ENCODE measurements around the gene SRCIN1. TPM values are rescaled to one million over a fixed set of nuclear protein-coding genes. Genes with fewer than 3 reads are reported as not detected.

The SRCIN1 gene
- total and polyA plus RNA-seq, 4 donors: 0.38 to 0.99 (median 0.63) TPM

GRCh38 chr17:38611070-38611786, 5.5 kb upstream of the SRCIN1 start:
- Histone ChIP-seq H3K27me3 (ENCODE audit: control insufficient read depth in 1 of 2, insufficient read depth in 2 of 2, low read length in 1 of 2) (no peaks in the 10 kb centered on the region), H3K36me3 (ENCODE audit: control insufficient read depth in 1 of 2, insufficient read depth in 2 of 2, low read length in 1 of 2) (no peaks in the 10 kb centered on the region), H3K9me3 (ENCODE audit: control insufficient read depth, low read length) (peaks cover 4% of the 10 kb centered on the region), H3K4me3 (ENCODE audit: low read length in 2 of 2) (no peak overlapping the region), H3K27ac (ENCODE audit: low read depth in 1 of 2, low read length in 2 of 2) (no peak overlapping the region), H3K4me1 (ENCODE audit: control insufficient read depth in 1 of 2, insufficient read depth in 2 of 2, low read length in 2 of 2) (no peaks in the 10 kb centered on the region)
- ATAC-seq (ENCODE audit: low FRiP score): no peak
- DNase-seq: no peak
- WGBS, 2 donors: 76 to 87% methylated on average over 11 of the region's 11 CpGs
- intact Hi-C loops (cut with DNase I): no loop called here

GRCh38 chr17:38609280-38610031, 3.7 kb upstream of the SRCIN1 start:
- 32 to 43% methylated on average over 8 to 9 of the region's 9 CpGs for WGBS, 2 donors
- Histone ChIP-seq H3K4me1 (ENCODE audit: control insufficient read depth in 1 of 2, insufficient read depth in 2 of 2, low read length in 2 of 2) (no peaks in the 10 kb centered on the region), H3K4me3 (ENCODE audit: low read length in 2 of 2) (no peak overlapping the region), H3K27me3 (ENCODE audit: control insufficient read depth in 1 of 2, insufficient read depth in 2 of 2, low read length in 1 of 2) (no peaks in the 10 kb centered on the region), H3K27ac (ENCODE audit: low read depth in 1 of 2, low read length in 2 of 2) (no peak overlapping the region), H3K36me3 (ENCODE audit: control insufficient read depth in 1 of 2, insufficient read depth in 2 of 2, low read length in 1 of 2) (no peaks in the 10 kb centered on the region), H3K9me3 (ENCODE audit: control insufficient read depth, low read length) (peaks cover 4% of the 10 kb centered on the region)
- no peak for DNase-seq
- ATAC-seq (ENCODE audit: low FRiP score): no peak
- intact Hi-C loops (cut with DNase I): no loop called here

GRCh38 chr17:38608648-38609047, 2.9 kb upstream of the SRCIN1 start:
- Histone ChIP-seq H3K27ac (ENCODE audit: low read depth in 1 of 2, low read length in 2 of 2) (no peak overlapping the region), H3K27me3 (ENCODE audit: control insufficient read depth in 1 of 2, insufficient read depth in 2 of 2, low read length in 1 of 2) (no peaks in the 10 kb centered on the region), H3K4me1 (ENCODE audit: control insufficient read depth in 1 of 2, insufficient read depth in 2 of 2, low read length in 2 of 2) (no peaks in the 10 kb centered on the region), H3K9me3 (ENCODE audit: control insufficient read depth, low read length) (peaks cover 4% of the 10 kb centered on the region), H3K4me3 (ENCODE audit: low read length in 2 of 2) (no peak overlapping the region), H3K36me3 (ENCODE audit: control insufficient read depth in 1 of 2, insufficient read depth in 2 of 2, low read length in 1 of 2) (no peaks in the 10 kb centered on the region)
- intact Hi-C loops (cut with DNase I): no loop called here
- ATAC-seq (ENCODE audit: low FRiP score) (no peak), DNase-seq (no peak)
- WGBS, 2 donors: 81 to 88% methylated on average over 4 of the region's 4 CpGs

- ATAC-seq (ENCODE audit: low FRiP score): no peak
Observed at GRCh38 chr17:38606646-38607611, 1.2 kb upstream of the SRCIN1 start.

GRCh38 chr17:38605411-38605840, 326 bp downstream of the SRCIN1 start:
- WGBS, 2 donors: 0 to 2% methylated on average over 3 to 44 of the region's 44 CpGs
- Histone ChIP-seq H3K4me3 (ENCODE audit: low read length in 2 of 2) (peak overlapping the region; percentile 20 to 44), H3K4me1 (ENCODE audit: control insufficient read depth in 1 of 2, insufficient read depth in 2 of 2, low read length in 2 of 2) (no peaks in the 10 kb centered on the region), H3K36me3 (ENCODE audit: control insufficient read depth in 1 of 2, insufficient read depth in 2 of 2, low read length in 1 of 2) (no peaks in the 10 kb centered on the region), H3K9me3 (ENCODE audit: control insufficient read depth, low read length) (no peaks in the 10 kb centered on the region), H3K27ac (ENCODE audit: low read depth in 1 of 2, low read length in 2 of 2) (no peak overlapping the region), H3K27me3 (ENCODE audit: control insufficient read depth in 1 of 2, insufficient read depth in 2 of 2, low read length in 1 of 2) (no peaks in the 10 kb centered on the region)
- DNase-seq (no peak), ATAC-seq (ENCODE audit: low FRiP score) (no peak)
- intact Hi-C loops (cut with DNase I): no loop called here

More at GRCh38 chr17:38606646-38607611, 1.2 kb upstream of the SRCIN1 start:
- intact Hi-C loops (cut with DNase I): no loop called here
- Histone ChIP-seq H3K9me3 (ENCODE audit: control insufficient read depth, low read length) (peaks cover 4% of the 10 kb centered on the region), H3K36me3 (ENCODE audit: control insufficient read depth in 1 of 2, insufficient read depth in 2 of 2, low read length in 1 of 2) (no peaks in the 10 kb centered on the region), H3K4me1 (ENCODE audit: control insufficient read depth in 1 of 2, insufficient read depth in 2 of 2, low read length in 2 of 2) (no peaks in the 10 kb centered on the region), H3K27ac (ENCODE audit: low read depth in 1 of 2, low read length in 2 of 2) (no peak overlapping the region), H3K4me3 (ENCODE audit: low read length in 2 of 2) (peak overlapping the region in 1 of 2 donors; percentile 44), H3K27me3 (ENCODE audit: control insufficient read depth in 1 of 2, insufficient read depth in 2 of 2, low read length in 1 of 2) (no peaks in the 10 kb centered on the region)
- 6 to 8% methylated on average over 15 to 30 of the region's 30 CpGs for WGBS, 2 donors
- DNase-seq: no peak

- WGBS, 2 donors: 18 to 29% methylated on average over 20 to 38 of the region's 38 CpGs
- ATAC-seq (ENCODE audit: low FRiP score): no peak
Observed at GRCh38 chr17:38604479-38605403, 1.0 kb downstream of the SRCIN1 start.

GRCh38 chr17:38603786-38604478, 1.8 kb downstream of the SRCIN1 start:
- H3K36me3 ChIP-seq (ENCODE audit: control insufficient read depth in 1 of 2, insufficient read depth in 2 of 2, low read length in 1 of 2): no peaks in the 10 kb centered on the region
- DNase-seq: no peak
- no peak overlapping the region for H3K27ac ChIP-seq (ENCODE audit: low read depth in 1 of 2, low read length in 2 of 2)
- intact Hi-C loops (cut with DNase I): no loop called here
- H3K4me3 ChIP-seq (ENCODE audit: low read length in 2 of 2): no peak overlapping the region
- H3K27me3 ChIP-seq (ENCODE audit: control insufficient read depth in 1 of 2, insufficient read depth in 2 of 2, low read length in 1 of 2): no peaks in the 10 kb centered on the region
- WGBS, 2 donors: 64% methylated on average over 6 of the region's 6 CpGs
- ATAC-seq (ENCODE audit: low FRiP score): no peak
- H3K4me1 ChIP-seq (ENCODE audit: control insufficient read depth in 1 of 2, insufficient read depth in 2 of 2, low read length in 2 of 2): no peaks in the 10 kb centered on the region
- no peaks in the 10 kb centered on the region for H3K9me3 ChIP-seq (ENCODE audit: control insufficient read depth, low read length)

More at GRCh38 chr17:38604479-38605403, 1.0 kb downstream of the SRCIN1 start:
- Histone ChIP-seq H3K4me1 (ENCODE audit: control insufficient read depth in 1 of 2, insufficient read depth in 2 of 2, low read length in 2 of 2) (no peaks in the 10 kb centered on the region), H3K36me3 (ENCODE audit: control insufficient read depth in 1 of 2, insufficient read depth in 2 of 2, low read length in 1 of 2) (no peaks in the 10 kb centered on the region), H3K27me3 (ENCODE audit: control insufficient read depth in 1 of 2, insufficient read depth in 2 of 2, low read length in 1 of 2) (no peaks in the 10 kb centered on the region), H3K27ac (ENCODE audit: low read depth in 1 of 2, low read length in 2 of 2) (no peak overlapping the region), H3K4me3 (ENCODE audit: low read length in 2 of 2) (no peak overlapping the region), H3K9me3 (ENCODE audit: control insufficient read depth, low read length) (no peaks in the 10 kb centered on the region)
- intact Hi-C loops (cut with DNase I): no loop called here
- no peak for DNase-seq

Measured in aorta (tissue), 5 donors.